NT2/D1 (cell line): Measurements from ENCODE around the gene GOLGA6L24.
"Not testable (repeated sequence)": the region's sequence is repeated elsewhere in the genome, so short reads cannot be mapped to it uniquely, and the experiment has no call there.

ENCODE experiments used
- SUZ12 ChIP-seq: IDR thresholded peaks from 2 replicates; pipeline ENCODE4 v1.6.1; 2011; ENCODE audit not compliant: insufficient read length, insufficient read depth; ENCODE audit errors: extremely low read depth
- YY1 ChIP-seq: IDR thresholded peaks from 2 replicates; pipeline ENCODE4 v1.6.1; 2011; ENCODE audit not compliant: insufficient read length, insufficient read depth
- ZNF274 ChIP-seq: IDR thresholded peaks from 2 replicates; pipeline ENCODE4 v1.6.1; 2011; ENCODE audit warnings: mild to moderate bottlenecking, low read depth, low read length

- not testable (repeated sequence) for TF ChIP-seq YY1, SUZ12, ZNF274
Observed at GRCh38 chr15:28402774-28403435, 45.0 kb upstream of the GOLGA6L24 start.
